ENCODE data around the gene RTN4.

The RTN4 gene

DNA sequence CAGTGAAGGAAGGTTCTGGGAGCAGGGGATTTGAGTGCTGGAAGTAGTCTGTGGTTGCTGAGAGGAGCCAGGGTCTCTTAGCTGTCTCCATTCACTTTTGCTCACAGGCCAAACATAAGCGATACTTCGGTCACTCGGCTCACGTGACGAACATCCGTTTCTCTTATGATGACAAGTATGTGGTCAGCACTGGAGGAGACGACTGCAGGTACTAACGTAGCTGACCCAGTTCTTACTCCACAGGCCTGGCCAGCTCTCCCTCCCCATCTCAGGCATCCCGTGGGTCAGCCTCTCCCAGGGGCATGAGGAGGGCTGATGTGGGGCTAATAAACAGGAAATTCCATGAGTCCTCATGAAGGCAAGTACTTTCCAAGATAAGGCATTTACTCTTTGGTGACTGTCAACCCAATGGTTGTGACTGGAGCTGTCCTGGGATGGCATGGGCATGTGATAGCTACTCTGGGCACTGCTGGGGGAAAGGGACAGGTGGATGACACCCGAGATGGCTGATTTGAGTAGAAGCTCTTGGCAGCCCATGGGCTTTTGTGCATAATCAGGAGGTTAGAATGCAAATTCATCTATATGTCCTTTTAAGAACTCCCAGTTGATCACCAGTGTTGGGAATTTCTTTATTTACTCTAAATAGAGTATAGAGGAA is 81.6 kb downstream of the RTN4 start:
- DNase-seq = no peak

DNA sequence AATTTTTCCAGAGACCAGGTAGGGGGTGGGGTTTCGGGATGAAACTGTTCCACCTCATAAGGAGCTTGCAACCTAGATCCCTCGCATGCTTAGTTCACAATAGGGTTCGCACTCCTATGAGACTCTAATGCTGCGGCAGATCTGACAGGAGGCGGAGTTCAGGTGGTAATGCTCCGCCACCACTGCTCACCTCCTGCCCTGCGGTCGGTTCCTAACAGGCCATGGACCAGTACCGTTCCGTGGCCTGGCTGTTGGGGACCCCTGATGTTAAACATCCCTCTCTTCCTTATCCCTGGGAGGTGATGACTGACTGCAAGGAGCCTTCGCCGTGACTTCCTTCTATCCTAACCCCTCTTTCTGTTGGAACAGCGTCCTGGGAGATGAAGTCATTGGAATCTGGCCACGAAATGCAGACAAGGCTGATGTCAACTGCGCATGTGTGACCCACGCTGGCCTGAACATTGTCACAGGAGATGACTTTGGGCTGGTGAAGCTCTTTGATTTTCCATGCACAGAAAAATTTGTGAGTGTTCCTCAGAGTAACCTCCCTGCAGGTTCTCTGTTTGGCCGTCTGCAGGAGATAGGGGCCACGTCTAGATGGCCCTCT is 82.4 kb downstream of the RTN4 start:
- DNase-seq = no peak

DNA sequence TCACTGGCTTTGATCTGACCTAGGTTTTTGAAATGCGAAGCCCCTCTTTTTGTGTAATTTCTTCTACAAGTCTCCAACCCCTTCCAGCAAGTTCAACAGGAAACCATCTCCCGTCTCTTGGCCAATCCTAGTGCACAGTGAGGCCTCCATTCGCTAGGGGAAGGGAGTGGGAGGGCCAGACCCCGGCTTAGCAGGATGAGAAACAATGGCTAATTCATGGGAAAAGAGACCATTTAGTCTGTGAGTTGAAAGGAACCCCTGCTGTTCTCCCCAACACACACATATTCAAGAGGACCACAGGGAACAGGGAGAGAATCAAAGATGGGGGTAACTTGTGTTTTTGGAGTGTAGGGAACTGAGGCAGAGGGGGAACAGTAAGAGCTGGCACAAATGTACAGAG is 83.0 kb downstream of the RTN4 start:
- DNase-seq = no peak

GRCh38 chr2:54966837-54967236 is 83.4 kb downstream of the RTN4 start:
- no peak for DNase-seq

DNA sequence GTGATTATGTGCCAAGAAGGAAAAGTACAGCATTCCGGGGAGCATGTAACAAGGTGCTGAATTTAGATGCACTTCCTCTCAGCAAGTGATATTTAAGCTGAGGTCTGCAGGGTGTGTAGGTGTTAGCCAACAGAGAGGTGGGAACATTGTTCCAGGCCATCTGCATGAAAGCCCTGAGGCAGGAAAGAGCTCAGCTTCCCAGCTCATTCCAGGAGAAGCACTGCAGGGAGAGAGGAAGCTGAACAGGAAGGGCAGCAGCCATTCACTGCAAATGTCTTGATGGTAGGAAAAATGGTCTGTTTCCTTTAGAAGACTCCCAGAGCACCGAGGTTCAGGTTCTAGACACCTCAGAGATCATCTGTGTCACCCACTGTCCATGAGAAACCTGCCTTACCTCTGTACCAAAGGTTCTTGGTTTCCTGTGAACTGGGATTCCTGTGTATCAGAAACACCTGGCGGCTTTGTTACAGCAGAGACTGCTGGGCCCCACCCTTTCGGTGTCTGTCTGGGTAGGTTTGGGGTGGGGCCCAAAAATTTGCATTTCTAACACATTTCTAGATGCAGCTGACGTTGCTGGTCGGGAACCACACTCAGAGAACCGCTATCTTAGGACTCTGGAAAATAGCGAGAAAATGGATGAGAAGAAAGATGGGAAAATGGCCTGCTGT is 84.0 kb downstream of the RTN4 start:
- peak; percentile 27 for DNase-seq

- no peak for DNase-seq
These were observed 84.8 kb downstream of the RTN4 start for GRCh38 chr2:54965425-54965824.

DNA sequence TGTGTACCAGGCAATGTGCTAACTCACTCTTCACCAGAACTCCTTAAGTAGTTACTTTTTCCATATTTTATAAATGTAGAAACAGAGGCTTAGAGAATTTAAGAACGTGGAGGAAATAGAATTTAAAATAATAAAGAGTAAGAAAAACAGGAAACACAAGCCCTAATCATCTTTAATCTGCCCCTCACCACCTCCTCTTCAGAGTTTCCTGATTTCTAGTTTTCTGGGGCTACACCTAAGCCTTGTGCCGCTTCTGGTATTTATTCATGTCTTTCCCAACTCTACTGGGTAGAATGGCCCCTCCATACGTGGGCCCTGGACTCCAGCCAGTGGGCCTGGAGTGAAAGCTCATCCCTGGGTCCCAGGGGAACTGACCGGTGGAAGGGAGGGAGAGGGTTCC is 85.4 kb downstream of the RTN4 start:
- no peak for DNase-seq

DNA sequence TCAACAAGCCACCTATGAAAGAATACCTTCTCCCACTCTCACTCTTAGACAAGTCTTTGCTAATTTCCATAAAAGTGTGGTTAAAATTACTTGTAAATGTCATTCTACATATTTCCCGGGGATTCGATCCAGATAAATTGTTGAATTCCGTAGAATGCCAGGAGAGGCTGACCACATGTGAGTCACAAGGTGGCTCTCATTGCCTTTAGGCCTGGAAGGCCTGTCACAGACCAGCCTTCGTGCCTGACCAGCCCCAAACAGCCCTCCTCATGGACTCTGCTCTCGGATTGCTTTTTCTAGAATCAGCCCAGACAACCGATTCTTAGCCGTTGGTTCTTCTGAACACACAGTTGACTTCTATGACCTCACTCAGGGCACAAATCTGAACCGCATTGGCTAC is 86.0 kb downstream of the RTN4 start:
- no peak for DNase-seq

GRCh38 chr2:54963476-54963875 is 86.8 kb downstream of the RTN4 start:
- no peak for DNase-seq

DNA sequence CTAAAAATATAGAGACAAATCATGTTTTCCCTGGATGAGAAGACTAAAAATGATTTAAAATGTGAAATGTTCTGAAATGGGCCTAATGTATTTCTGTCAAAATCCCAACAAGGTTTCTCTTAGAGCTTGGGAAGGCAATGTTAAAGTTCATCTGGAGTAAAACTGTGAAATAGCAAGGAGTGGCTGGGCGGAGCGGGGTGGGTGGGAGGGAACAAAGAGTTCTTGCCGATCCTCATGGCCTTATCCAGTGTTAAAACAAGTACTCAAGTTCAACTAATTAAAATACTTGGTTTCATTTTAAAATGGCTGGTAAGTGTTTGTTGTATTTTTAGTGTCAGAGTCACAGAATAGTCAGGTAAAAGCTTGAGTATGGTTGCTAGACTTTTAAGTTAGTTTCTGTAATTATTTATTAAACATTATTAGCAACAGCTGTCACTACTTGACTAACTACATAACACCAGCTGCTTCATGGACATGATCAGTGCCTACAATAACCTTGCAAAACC is 87.3 kb downstream of the RTN4 start:
- DNase-seq = no peak

DNA sequence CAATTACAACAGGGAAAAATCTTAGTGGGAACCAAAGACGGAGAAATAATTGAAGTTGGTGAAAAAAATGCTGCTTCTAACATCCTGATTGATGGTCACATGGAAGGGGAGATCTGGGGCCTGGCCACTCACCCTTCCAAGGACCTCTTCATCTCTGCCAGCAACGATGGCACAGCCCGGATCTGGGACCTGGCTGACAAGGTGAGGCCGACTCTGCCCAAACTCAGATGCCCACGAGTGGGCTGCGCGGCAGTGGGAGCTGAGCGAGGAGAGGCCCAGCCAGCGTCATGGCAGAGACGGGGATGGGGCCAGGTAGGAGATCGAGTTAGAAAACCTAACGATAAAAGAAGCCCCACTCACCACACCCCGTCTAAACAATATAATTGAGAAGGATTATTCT is 87.7 kb downstream of the RTN4 start:
- DNase-seq = no peak

DNA sequence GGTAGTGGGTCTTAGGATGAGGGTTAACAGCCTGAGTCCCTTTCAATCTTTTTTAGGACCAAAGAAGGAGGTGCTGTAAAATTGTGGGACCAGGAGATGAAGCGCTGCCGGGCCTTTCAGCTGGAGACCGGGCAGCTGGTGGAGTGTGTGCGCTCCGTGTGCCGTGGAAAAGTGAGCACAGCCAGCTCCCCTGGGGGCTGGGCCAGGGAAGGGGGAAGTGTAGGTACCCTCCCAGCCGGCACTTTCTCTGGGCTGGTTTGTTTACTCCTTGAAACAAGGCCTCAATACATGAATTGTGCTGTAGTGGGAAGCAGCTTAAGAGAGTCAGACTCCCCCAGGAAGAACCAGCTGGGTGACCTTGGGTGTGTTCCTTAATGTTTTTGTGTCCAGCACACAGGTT is 90.1 kb downstream of the RTN4 start:
- DNase-seq = no peak

- DNase-seq = no peak
These were observed 91.4 kb downstream of the RTN4 start for GRCh38 chr2:54958717-54959371.

- no peak for DNase-seq
These were observed 92.8 kb downstream of the RTN4 start for GRCh38 chr2:54957321-54957999.

GRCh38 chr2:54956111-54956627 is 94.1 kb downstream of the RTN4 start:
- DNase-seq = no peak

- DNase-seq = no peak
These were observed 94.7 kb downstream of the RTN4 start for GRCh38 chr2:54955358-54956110.

- DNase-seq = no peak
These were observed 95.4 kb downstream of the RTN4 start for GRCh38 chr2:54954705-54955357.

GRCh38 chr2:54954158-54954557 is 96.1 kb downstream of the RTN4 start:
- no peak for DNase-seq

GRCh38 chr2:54952978-54953456 is 97.2 kb downstream of the RTN4 start:
- no peak for DNase-seq

- DNase-seq = no peak
These were observed 97.8 kb downstream of the RTN4 start for GRCh38 chr2:54952425-54952824.

DNA sequence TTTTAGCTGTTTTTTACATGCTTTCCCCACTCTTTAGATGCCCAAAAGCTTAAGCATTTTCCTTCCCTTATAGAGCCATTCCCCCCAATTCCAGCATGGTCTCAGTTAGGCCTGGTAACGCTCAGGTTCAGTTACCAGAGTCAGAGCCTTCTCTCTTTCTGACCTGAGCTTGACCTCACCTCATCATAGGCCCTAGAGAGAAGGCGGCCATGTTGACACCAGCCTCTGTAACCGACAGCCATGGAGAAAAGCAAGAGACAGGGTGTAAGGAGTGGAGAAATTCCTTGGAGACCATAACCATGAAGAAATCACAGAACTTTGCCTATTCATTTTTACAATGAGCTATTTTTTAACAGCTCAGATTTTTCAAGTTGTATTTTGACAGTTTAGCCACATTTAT is 99.4 kb downstream of the RTN4 start:
- no peak for DNase-seq

Data from NCI-H226 (cell line).